HepG2 (cell line): ENCODE measurements around the gene KCNMA1.

Experiments used
- CHD4 ChIP-seq: fragments of 200-600 bp; sonication (generic); IDR thresholded peaks from 2 replicates; pipeline ENCODE4 v1.7.0; 2017; ENCODE audit warnings: mild to moderate bottlenecking, low read length, borderline replicate concordance
- HNF4A ChIP-seq: sonication (generic); formaldehyde crosslinking; IDR thresholded peaks from 2 replicates; pipeline ENCODE4 v1.4.0; 2020; ENCODE audit warnings: missing genetic modification reagents
- KLF16 ChIP-seq, 2 experiments: sonication (generic) in 1 of 2; formaldehyde crosslinking in 1 of 2; IDR thresholded peaks; 2 replicates each; pipeline versions ENCODE4 v1.6.1 to v1.8.0; 2016 to 2023; ENCODE audit warnings: missing genetic modification reagents in 2 of 2, missing compliant biosample characterization in 1 of 2
- MEIS1 ChIP-seq: sonication (generic); formaldehyde crosslinking; IDR thresholded peaks from 2 replicates; pipeline ENCODE4 v1.9.0; 2021; ENCODE audit warnings: mild to moderate bottlenecking, missing genetic modification reagents, moderate library complexity, borderline replicate concordance
- NCOA2 ChIP-seq: sonication (generic); formaldehyde crosslinking; IDR thresholded peaks from 2 replicates; pipeline ENCODE4 v1.8.0; 2022; ENCODE audit warnings: inconsistent platforms
- NFATC3 ChIP-seq: sonication (generic); formaldehyde crosslinking; IDR thresholded peaks from 2 replicates; pipeline ENCODE4 v1.5.1; 2020; ENCODE audit warnings: mild to moderate bottlenecking, missing genetic modification reagents
- POLR2AphosphoS2 ChIP-seq: IDR thresholded peaks from 2 replicates; pipeline ENCODE4 v1.6.1; 2011; ENCODE audit warnings: low read depth, low read length, improper control_type of control experiment
- ZBTB7A ChIP-seq: sonication (generic); formaldehyde crosslinking; IDR thresholded peaks from 2 replicates; pipeline ENCODE4 v1.8.0; 2022; ENCODE audit warnings: mild to moderate bottlenecking, missing genetic modification reagents
- ZNF430 ChIP-seq: sonication (generic); formaldehyde crosslinking; IDR thresholded peaks from 2 replicates; pipeline ENCODE4 v1.9.0; 2021; ENCODE audit warnings: mild to moderate bottlenecking, missing genetic modification reagents
- TF ChIP-seq, protein P1 (sequence below): IDR thresholded peaks from 2 replicates; pipeline ENCODE4 v1.6.1; 2012; ENCODE audit warnings: inconsistent platforms
- TF ChIP-seq, protein P2 (sequence below): sonication (generic); formaldehyde crosslinking; IDR thresholded peaks from 2 replicates; pipeline ENCODE4 v1.5.0; 2020; ENCODE audit warnings: mild to moderate bottlenecking, missing genetic modification reagents
- TF ChIP-seq, protein P3 (sequence below): sonication (generic); formaldehyde crosslinking; IDR thresholded peaks from 2 replicates; pipeline ENCODE4 v1.5.0; 2020; ENCODE audit warnings: mild to moderate bottlenecking, missing genetic modification reagents, moderate library complexity
- TF ChIP-seq, protein P4 (sequence below): sonication (generic); formaldehyde crosslinking; IDR thresholded peaks from 2 replicates; pipeline ENCODE4 v1.4.0; 2020; ENCODE audit warnings: missing genetic modification reagents
- TF ChIP-seq, protein P5 (sequence below): fragments of 450-650 bp; IDR thresholded peaks from 2 replicates; pipeline ENCODE4 v1.6.1; 2016

DNA sequence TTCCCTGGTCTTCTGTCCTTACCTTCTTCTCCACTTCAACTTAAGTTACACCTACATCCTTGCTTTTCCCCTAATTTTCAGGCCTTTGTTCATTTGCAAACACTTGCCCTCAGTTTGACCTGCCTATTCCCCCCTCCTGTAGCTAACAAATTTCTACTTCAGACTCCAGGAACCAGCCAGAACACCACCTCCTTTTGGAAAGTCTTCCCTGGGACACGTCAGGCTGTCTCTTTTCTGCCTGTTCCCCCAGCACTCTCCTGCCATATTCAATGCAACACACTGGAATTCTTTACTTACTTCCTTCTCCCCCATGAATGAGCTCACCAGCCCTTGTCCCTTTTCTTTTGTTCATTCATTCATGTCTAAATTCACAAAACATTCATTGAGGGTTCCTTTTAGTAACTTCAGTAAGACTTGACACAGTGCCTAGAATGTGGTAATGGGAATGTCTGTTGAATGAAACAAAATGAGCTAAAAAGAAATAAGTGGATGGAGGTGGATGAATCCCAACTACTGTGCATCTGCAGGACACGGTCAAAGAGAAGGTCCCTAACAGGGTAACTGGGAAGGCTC is 478.0 kb downstream of the KCNMA1 start:
- TF ChIP-seq NCOA2 (CRISPR knock-in tag), result no peak
- TF ChIP-seq POLR2AphosphoS2, result no peak
- TF ChIP-seq, protein P1, sequence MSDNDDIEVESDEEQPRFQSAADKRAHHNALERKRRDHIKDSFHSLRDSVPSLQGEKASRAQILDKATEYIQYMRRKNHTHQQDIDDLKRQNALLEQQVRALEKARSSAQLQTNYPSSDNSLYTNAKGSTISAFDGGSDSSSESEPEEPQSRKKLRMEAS, result no peak
- TF ChIP-seq ZBTB7A (CRISPR knock-in tag), result no peak
- TF ChIP-seq, protein P2, sequence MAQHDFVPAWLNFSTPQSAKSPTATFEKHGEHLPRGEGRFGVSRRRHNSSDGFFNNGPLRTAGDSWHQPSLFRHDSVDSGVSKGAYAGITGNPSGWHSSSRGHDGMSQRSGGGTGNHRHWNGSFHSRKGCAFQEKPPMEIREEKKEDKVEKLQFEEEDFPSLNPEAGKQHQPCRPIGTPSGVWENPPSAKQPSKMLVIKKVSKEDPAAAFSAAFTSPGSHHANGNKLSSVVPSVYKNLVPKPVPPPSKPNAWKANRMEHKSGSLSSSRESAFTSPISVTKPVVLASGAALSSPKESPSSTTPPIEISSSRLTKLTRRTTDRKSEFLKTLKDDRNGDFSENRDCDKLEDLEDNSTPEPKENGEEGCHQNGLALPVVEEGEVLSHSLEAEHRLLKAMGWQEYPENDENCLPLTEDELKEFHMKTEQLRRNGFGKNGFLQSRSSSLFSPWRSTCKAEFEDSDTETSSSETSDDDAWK (CRISPR knock-in tag), result no peak
- no peak for TF ChIP-seq KLF16 (CRISPR knock-in tag; IDR thresholded peaks at IDR 0.05)
- no peak for TF ChIP-seq HNF4A (CRISPR knock-in tag)
- TF ChIP-seq, protein P3, sequence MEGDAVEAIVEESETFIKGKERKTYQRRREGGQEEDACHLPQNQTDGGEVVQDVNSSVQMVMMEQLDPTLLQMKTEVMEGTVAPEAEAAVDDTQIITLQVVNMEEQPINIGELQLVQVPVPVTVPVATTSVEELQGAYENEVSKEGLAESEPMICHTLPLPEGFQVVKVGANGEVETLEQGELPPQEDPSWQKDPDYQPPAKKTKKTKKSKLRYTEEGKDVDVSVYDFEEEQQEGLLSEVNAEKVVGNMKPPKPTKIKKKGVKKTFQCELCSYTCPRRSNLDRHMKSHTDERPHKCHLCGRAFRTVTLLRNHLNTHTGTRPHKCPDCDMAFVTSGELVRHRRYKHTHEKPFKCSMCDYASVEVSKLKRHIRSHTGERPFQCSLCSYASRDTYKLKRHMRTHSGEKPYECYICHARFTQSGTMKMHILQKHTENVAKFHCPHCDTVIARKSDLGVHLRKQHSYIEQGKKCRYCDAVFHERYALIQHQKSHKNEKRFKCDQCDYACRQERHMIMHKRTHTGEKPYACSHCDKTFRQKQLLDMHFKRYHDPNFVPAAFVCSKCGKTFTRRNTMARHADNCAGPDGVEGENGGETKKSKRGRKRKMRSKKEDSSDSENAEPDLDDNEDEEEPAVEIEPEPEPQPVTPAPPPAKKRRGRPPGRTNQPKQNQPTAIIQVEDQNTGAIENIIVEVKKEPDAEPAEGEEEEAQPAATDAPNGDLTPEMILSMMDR (CRISPR knock-in tag), result no peak
- TF ChIP-seq CHD4, result no peak
- TF ChIP-seq ZNF430 (CRISPR knock-in tag), result no peak
- TF ChIP-seq, protein P4, sequence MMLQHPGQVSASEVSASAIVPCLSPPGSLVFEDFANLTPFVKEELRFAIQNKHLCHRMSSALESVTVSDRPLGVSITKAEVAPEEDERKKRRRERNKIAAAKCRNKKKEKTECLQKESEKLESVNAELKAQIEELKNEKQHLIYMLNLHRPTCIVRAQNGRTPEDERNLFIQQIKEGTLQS, result no peak
- no peak for TF ChIP-seq MEIS1 (CRISPR knock-in tag)
- TF ChIP-seq NFATC3, result no peak
- TF ChIP-seq, protein P5, sequence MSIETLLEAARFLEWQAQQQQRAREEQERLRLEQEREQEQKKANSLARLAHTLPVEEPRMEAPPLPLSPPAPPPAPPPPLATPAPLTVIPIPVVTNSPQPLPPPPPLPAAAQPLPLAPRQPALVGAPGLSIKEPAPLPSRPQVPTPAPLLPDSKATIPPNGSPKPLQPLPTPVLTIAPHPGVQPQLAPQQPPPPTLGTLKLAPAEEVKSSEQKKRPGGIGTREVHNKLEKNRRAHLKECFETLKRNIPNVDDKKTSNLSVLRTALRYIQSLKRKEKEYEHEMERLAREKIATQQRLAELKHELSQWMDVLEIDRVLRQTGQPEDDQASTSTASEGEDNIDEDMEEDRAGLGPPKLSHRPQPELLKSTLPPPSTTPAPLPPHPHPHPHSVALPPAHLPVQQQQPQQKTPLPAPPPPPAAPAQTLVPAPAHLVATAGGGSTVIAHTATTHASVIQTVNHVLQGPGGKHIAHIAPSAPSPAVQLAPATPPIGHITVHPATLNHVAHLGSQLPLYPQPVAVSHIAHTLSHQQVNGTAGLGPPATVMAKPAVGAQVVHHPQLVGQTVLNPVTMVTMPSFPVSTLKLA, result no peak
